RWPE2 (cell line): Measurements from ENCODE around the gene PITRM1.
A peak's percentile ranks its signal among the peaks of the same experiment; 100 is the strongest.
"Not testable (repeated sequence)": the region's sequence is repeated elsewhere in the genome, so short reads cannot be mapped to it uniquely, and the experiment has no call there.

Experiments used
- ATAC-seq: fragments of 200-7000 bp; cut with Tn5 transposase; 3 replicates; pipeline ENCODE4 v1.9.1; 2021; ENCODE audit warnings: low read depth
- DNase-seq: peaks from one replicate; pipeline ENCODE4 v3.0.0-alpha.2; 2020; ENCODE audit warnings: low spot score
- H3K27ac ChIP-seq: fragments of 450-650 bp; 2 replicates; pipeline ENCODE4 v1.5.1; 2017; ENCODE audit warnings: mild to moderate bottlenecking; ENCODE audit not compliant: poor library complexity, severe bottlenecking
- H3K27me3 ChIP-seq: fragments of 250-450 bp; sonication (Bioruptor Pico); 2 replicates; pipeline ENCODE4 v1.5.1; 2021; ENCODE audit warnings: mild to moderate bottlenecking, moderate library complexity; ENCODE audit not compliant: insufficient read depth, poor library complexity, severe bottlenecking
- H3K36me3 ChIP-seq: fragments of 250-450 bp; sonication (Bioruptor Pico); 2 replicates; pipeline ENCODE4 v1.5.1; 2020; ENCODE audit warnings: low read depth, mild to moderate bottlenecking, moderate library complexity
- H3K4me1 ChIP-seq: fragments of 250-450 bp; sonication (Bioruptor Pico); 2 replicates; pipeline ENCODE4 v1.5.1; 2021; ENCODE audit warnings: mild to moderate bottlenecking, moderate library complexity; ENCODE audit not compliant: insufficient read depth, poor library complexity, severe bottlenecking
- H3K4me3 ChIP-seq: fragments of 250-450 bp; sonication (Bioruptor Pico); 2 replicates; pipeline ENCODE4 v1.5.1; 2021; ENCODE audit warnings: mild to moderate bottlenecking, moderate library complexity; ENCODE audit not compliant: severe bottlenecking
- H3K9me3 ChIP-seq: fragments of 250-450 bp; sonication (Bioruptor Pico); 2 replicates; pipeline ENCODE4 v1.5.1; 2021; ENCODE audit warnings: mild to moderate bottlenecking, moderate library complexity; ENCODE audit not compliant: severe bottlenecking
- TF ChIP-seq, protein P1 (sequence below): fragments of 450-650 bp; IDR thresholded peaks from one replicate; pipeline ENCODE4 v1.5.1; 2017; ENCODE audit warnings: mild to moderate bottlenecking, moderate library complexity; ENCODE audit not compliant: poor library complexity, severe bottlenecking

PITRM1 gene

DNA sequence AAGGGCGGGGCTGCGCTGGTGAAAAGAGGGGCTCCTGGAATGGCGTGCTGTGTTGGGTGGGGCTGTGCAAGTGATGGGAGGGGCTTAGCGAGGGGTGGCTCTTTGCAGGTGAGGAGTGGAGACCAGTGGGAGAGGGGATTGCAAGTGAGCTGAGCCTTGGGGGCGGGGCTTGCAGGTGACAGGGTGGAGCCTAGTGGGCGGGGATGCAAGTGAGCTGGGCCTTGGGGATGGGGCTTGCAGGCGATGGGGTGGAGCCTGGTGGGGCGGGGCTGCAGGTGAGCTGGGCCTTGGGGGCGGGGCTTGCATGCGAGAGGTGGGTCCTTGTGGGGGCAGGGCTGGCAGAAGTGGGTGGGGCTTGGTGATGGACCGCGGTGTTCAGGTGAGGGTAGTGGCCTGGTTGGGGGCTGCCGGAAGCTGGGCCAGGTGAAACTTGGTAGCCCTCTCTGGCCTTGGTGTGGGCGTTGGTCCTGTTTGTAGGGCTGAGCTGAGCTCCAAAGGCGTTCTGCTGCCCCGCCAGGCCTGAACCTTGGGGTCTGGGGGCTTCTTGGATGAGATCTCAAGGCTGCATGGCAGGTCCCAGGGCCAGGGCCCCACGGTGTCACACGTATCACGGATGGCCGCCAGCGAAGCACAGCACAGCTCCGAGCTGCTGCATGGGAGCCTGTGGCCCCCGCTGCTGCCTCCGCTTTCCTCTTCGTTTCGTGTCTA, 743 bp upstream of the PITRM1 start:
- peak; percentile 96 for DNase-seq
- Histone ChIP-seq H3K9me3 (no peaks in the 10 kb centered on the region), H3K27me3 (no peaks in the 10 kb centered on the region), H3K36me3 (peaks cover 27% of the 10 kb centered on the region), H3K27ac (peak overlapping the region; percentile 4), H3K4me1 (peaks cover 4% of the 10 kb centered on the region), H3K4me3 (peak overlapping the region; percentile 24)
- ATAC-seq, result peak; percentile 72; the same call in 2 of the 3 replicates
- TF ChIP-seq, protein P1, sequence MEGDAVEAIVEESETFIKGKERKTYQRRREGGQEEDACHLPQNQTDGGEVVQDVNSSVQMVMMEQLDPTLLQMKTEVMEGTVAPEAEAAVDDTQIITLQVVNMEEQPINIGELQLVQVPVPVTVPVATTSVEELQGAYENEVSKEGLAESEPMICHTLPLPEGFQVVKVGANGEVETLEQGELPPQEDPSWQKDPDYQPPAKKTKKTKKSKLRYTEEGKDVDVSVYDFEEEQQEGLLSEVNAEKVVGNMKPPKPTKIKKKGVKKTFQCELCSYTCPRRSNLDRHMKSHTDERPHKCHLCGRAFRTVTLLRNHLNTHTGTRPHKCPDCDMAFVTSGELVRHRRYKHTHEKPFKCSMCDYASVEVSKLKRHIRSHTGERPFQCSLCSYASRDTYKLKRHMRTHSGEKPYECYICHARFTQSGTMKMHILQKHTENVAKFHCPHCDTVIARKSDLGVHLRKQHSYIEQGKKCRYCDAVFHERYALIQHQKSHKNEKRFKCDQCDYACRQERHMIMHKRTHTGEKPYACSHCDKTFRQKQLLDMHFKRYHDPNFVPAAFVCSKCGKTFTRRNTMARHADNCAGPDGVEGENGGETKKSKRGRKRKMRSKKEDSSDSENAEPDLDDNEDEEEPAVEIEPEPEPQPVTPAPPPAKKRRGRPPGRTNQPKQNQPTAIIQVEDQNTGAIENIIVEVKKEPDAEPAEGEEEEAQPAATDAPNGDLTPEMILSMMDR, result no peak

DNA sequence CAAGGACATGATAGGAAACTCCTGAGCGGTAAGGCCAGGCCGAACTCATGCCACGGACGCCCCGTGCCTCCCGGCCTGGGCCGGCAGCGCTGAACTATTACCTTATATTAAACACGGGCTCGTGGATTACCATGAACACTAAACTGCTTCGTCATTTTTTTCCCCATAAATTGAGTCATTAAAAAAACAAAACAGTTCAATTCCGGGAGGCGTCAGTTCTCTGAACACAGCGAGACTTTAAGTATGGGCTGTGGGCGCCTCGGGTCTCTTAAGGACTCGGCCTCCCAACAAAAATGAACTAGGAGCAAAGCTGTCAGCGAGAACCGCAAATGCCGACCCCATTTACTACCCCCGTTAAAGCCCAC, 519 bp downstream of the PITRM1 start:
- ATAC-seq (peak; percentile 2; the same call in 2 of the 3 replicates), DNase-seq (no peak)

DNA sequence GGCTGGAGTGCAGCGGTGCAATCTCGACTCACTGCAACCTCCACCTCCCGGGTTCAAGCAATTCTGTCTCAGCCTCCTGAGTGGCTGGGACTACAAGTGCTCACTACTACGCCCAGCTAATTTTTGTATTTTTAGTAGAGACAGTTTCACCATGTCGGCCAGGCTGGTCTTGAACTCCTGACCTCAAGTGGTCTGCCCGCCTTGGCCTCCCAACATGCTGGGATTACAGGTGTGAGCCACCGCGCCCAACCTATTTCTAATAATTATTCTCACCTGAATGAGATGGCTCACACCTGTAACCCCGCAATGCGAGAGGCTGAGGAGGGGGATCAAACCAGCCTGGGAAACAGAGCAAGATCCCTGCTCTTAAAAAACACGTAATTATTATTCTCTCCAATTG, 1.1 kb downstream of the PITRM1 start:
- peak overlapping the region; percentile 54 for H3K27ac ChIP-seq
- peak overlapping the region; percentile 69 for H3K4me3 ChIP-seq
- DNase-seq, H3K4me1 ChIP-seq, H3K9me3 ChIP-seq, H3K27me3 ChIP-seq, ATAC-seq: not testable (repeated sequence)
- H3K36me3 ChIP-seq, result peaks cover 45% of the 10 kb centered on the region

More for the DNA sequence above, 519 bp downstream of the PITRM1 start:
- TF ChIP-seq, protein P1, result no peak
- H3K27me3 ChIP-seq, result no peaks in the 10 kb centered on the region
- no peaks in the 10 kb centered on the region for H3K9me3 ChIP-seq
- peak overlapping the region; percentile 54 for H3K27ac ChIP-seq
- peaks cover 40% of the 10 kb centered on the region for H3K36me3 ChIP-seq
- peak overlapping the region; percentile 69 for H3K4me3 ChIP-seq
- peaks cover 4% of the 10 kb centered on the region for H3K4me1 ChIP-seq

DNA sequence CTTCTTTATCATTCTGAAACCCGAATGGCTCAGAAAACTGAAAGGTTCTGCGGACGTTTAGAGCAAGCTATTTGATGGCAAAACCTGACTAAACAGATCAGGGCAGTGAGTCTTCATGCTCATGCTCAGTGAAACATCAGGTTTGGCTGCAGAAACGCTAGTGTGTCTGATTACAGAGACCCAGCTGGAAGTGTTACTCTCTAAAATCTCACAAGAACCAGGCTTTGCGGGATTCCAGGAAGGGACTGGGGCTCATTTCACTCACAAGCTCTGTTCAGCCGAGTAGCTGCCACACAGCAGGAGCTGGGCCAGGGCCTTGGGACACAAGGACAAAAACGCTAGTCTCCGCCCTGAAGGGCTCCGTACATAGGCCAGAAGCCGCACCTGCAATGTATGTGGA, 2.9 kb downstream of the PITRM1 start:
- DNase-seq (no peak), ATAC-seq (no peak)
- H3K27me3 ChIP-seq, result no peaks in the 10 kb centered on the region
- TF ChIP-seq, protein P1, result no peak
- H3K4me1 ChIP-seq, result peaks cover 4% of the 10 kb centered on the region
- no peaks in the 10 kb centered on the region for H3K9me3 ChIP-seq
- H3K27ac ChIP-seq, result no peak overlapping the region
- no peak overlapping the region for H3K4me3 ChIP-seq
- H3K36me3 ChIP-seq, result peaks cover 61% of the 10 kb centered on the region

DNA sequence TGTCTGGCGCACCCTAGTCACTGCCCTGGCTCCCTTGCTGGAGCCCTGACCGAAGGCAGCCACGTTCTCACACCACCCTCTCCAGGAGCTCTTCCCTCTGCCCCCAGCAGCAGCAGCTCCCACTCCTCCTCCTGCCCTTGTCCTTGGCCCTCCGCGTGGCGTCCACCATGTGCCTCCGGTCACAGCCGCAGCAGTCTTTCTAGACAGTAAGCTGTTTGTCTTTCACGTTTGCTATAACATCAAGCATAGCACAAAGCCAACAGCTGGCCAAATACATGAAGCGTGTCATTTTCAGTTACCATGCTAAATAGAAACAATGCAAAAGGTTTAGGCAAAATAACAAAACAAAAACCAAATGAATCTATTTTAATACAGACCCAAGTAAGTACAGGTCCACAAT, 3.3 kb downstream of the PITRM1 start:
- Histone ChIP-seq H3K36me3 (peaks cover 65% of the 10 kb centered on the region), H3K27me3 (no peaks in the 10 kb centered on the region), H3K4me3 (no peak overlapping the region)

More for the DNA sequence above, 3.3 kb downstream of the PITRM1 start:
- H3K27ac ChIP-seq, result no peak overlapping the region
- ATAC-seq, result no peak
- no peak for DNase-seq
- H3K4me1 ChIP-seq, result peaks cover 4% of the 10 kb centered on the region
- TF ChIP-seq, protein P1, result no peak
- H3K9me3 ChIP-seq, result no peaks in the 10 kb centered on the region
